Tibial artery (tissue), 4 donors: ENCODE results near the gene ZNF473.

Experiments used
- DNase-seq, 2 donors: peaks; one replicate each; pipeline ENCODE4 v3.0.0-alpha.2; 2019
- H3K27ac ChIP-seq, 2 donors: fragments of 200-600 bp; sonication (generic) in 1 of 2; 1 replicate in 1 of 2; 2 replicates in 1 of 2; pipeline ENCODE4 v1.5.1; 2018 to 2019; ENCODE audit warnings: mild to moderate bottlenecking in 1 of 2
- H3K27me3 ChIP-seq, 2 donors: fragments of 200-600 bp; sonication (generic) in 1 of 2; one replicate each; pipeline versions ENCODE4 v1.5.1 to v1.6.0; 2016 to 2019
- H3K36me3 ChIP-seq, 3 donors: fragments of 200-600 bp; sonication (generic) in 2 of 3; one replicate each; pipeline ENCODE4 v1.5.1; 2016 to 2019; ENCODE audit warnings: mild to moderate bottlenecking in 2 of 3
- H3K4me1 ChIP-seq, 4 donors: fragments of 200-600 bp; sonication (generic) in 2 of 4; 1 replicate in 3 of 4; 2 replicates in 1 of 4; pipeline ENCODE4 v1.5.1; 2016 to 2019
- H3K4me3 ChIP-seq, 2 donors: fragments of 200-600 bp; sonication (generic) in 1 of 2; 1 replicate in 1 of 2; 2 replicates in 1 of 2; pipeline ENCODE4 v1.5.1; 2018 to 2019; ENCODE audit warnings: mild to moderate bottlenecking in 2 of 2
- H3K9me3 ChIP-seq, 3 donors: fragments of 200-600 bp; sonication (generic) in 1 of 3; one replicate each; pipeline ENCODE4 v1.5.1; 2016 to 2019
- CTCF ChIP-seq, 2 experiments: fragments of 200-600 bp in 1 of 2; fragments of 450-650 bp in 1 of 2; IDR thresholded peaks; one replicate each; pipeline ENCODE4 v1.5.1; 2017 to 2019; ENCODE audit warnings: antibody characterized with exemption in 2 of 2, mild to moderate bottlenecking in 1 of 2, moderate library complexity in 1 of 2
- intact Hi-C: fragments of 100-400 bp; cut with DNase I; formaldehyde crosslinking; loops from one replicate; pipeline ENCODE4 v1.15.0; 2023; ENCODE audit warnings: low total_unique reads

Gene ZNF473

DNA sequence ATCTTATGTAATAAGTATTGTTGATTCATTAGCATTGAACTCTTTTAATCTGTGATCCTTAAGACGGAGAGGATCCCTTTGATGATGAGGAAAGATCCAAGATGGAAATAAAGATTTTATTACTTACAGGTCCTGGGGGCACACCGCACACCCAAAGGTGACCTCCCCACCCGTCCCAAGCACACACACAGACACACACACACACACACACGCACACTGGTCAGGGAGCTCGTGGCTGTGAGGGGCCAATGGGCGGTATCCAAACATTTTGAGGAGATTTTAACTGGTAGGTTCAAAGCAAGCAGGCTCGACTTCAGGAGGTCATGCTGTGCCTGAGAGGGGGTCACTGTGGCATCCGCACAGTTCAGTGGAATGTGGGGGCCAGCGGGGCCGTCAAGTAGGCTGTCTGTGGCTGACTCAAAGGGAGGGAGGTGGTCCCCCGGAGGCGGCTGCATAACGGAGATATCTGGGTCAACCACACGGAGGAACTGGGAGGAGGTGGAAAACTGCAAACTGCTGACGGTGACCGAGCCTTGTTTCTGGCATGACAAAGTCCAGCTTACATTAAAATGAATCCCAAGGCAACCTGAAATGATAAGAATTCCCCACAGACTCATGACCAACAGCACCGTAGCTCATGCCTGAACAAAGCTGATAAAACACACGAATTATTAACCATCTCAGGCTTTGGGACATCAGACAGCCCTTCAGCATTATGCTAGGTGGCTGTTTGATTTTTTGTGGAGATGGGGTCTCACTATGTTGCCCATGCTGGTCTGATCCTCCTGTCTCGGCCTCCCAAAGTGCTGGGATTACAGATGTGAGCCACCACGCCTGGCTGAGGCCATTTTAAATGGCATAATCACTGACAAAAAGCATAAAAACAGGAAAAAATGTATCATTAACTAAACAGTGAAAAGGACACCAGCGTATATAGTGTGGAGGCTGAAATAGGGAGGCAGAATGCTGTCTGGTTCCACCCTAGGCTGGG is 43.9 kb upstream of the ZNF473 start:
- TF ChIP-seq CTCF (IDR thresholded peaks at IDR 0.05) = no peak
- intact Hi-C loops = loop anchor here (5.0 kb wide), 1 partner anchor 45 kb away; no protein-coding TSS in a partner anchor
- H3K9me3 ChIP-seq = no peaks in the 10 kb centered on the region
- H3K27me3 ChIP-seq = no peaks in the 10 kb centered on the region
- no peaks in the 10 kb centered on the region for H3K4me1 ChIP-seq
- H3K36me3 ChIP-seq = peaks cover 50 to 89% (median 72%) of the 10 kb centered on the region in 3 donors
- H3K4me3 ChIP-seq = no peak overlapping the region
- no peak overlapping the region for H3K27ac ChIP-seq
- DNase-seq = no peak

DNA sequence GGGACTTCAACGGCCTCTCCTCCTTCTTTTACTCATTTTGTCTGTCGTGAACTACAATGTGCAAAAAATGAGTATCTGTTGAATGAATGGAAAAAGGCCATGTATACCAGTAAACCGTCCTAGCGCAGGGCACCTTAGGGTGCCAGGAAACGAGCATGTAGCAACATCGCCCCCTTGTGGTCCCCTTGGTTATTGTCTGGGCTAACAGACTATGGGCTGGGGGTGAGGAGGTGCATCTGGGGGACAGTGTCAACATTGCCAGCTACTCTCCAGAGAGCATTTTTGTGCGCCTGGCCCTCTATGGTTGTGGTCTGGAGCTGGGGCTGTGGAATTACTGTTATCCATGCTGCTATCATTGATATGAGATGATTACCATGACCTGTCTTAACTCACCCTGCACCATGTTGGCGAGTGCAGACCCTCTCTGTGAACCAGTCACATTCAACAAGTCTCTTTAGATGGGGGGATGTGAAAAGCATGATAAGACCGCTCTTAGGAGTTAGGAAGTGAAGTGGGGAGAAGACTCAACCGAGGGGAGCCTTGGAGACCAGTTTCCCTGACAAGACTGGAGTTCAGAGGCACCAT is 42.1 kb upstream of the ZNF473 start:
- H3K36me3 ChIP-seq = peaks cover 53 to 89% (median 65%) of the 10 kb centered on the region in 3 donors
- H3K9me3 ChIP-seq = no peaks in the 10 kb centered on the region
- H3K4me3 ChIP-seq = no peak overlapping the region
- no peaks in the 10 kb centered on the region for H3K4me1 ChIP-seq
- DNase-seq = peak in 1 of 2 donors; percentile 54
- H3K27me3 ChIP-seq = no peaks in the 10 kb centered on the region
- H3K27ac ChIP-seq = no peak overlapping the region
- TF ChIP-seq CTCF (IDR thresholded peaks at IDR 0.05) = peak; percentile 70 to 71
- intact Hi-C loops = loop anchor here (5.0 kb wide), 1 partner anchor 46 kb away; no protein-coding TSS in a partner anchor

GRCh38 chr19:49984491-49984890 is 41.3 kb upstream of the ZNF473 start:
- no peak for DNase-seq
- Histone ChIP-seq H3K9me3 (no peaks in the 10 kb centered on the region), H3K4me3 (no peak overlapping the region), H3K27ac (no peak overlapping the region), H3K36me3 (peaks cover 61 to 89% (median 65%) of the 10 kb centered on the region in 3 donors), H3K27me3 (no peaks in the 10 kb centered on the region), H3K4me1 (no peaks in the 10 kb centered on the region)
- intact Hi-C loops = loop anchor here (5.0 kb wide), 1 partner anchor 47 kb away; no protein-coding TSS in a partner anchor
- no peak for TF ChIP-seq CTCF (IDR thresholded peaks at IDR 0.05)

DNA sequence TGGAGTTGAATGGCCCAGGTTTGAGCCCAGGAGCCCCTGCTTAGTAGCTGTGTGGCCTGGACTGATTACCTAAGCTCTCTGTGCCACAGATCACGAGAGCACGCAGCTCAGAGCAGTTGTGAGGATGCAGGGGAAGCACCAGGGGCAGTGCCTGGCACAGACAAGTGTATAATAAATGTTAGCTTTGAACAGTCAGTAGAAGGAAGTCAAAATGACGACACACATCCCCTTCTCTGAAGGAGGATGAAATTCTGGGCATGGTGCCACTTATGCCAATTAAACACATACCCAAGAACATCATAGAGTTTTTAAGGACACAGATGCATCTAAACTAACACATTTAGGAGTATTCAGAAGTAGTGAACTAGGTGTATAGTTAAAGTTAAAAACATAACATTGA is 39.9 kb upstream of the ZNF473 start:
- H3K4me3 ChIP-seq = no peak overlapping the region
- intact Hi-C loops = no loop called here
- no peaks in the 10 kb centered on the region for H3K4me1 ChIP-seq
- no peak overlapping the region for H3K27ac ChIP-seq
- H3K27me3 ChIP-seq = no peaks in the 10 kb centered on the region
- peaks cover 71 to 89% (median 72%) of the 10 kb centered on the region in 3 donors for H3K36me3 ChIP-seq
- no peak for DNase-seq
- no peak for TF ChIP-seq CTCF (IDR thresholded peaks at IDR 0.05)
- H3K9me3 ChIP-seq = no peaks in the 10 kb centered on the region

- Histone ChIP-seq H3K27me3 (no peaks in the 10 kb centered on the region), H3K27ac (no peak overlapping the region), H3K36me3 (peaks cover 71 to 89% (median 72%) of the 10 kb centered on the region in 3 donors), H3K4me3 (no peak overlapping the region), H3K4me1 (no peaks in the 10 kb centered on the region), H3K9me3 (no peaks in the 10 kb centered on the region)
- intact Hi-C loops = no loop called here
- DNase-seq = no peak
- TF ChIP-seq CTCF (IDR thresholded peaks at IDR 0.05) = no peak
Measured at GRCh38 chr19:49986354-49986753, 39.5 kb upstream of the ZNF473 start.
